Measurements from ENCODE around the gene FAM234B.

- TF ChIP-seq CTCF (conservative IDR thresholded peaks at IDR 0.05; ENCODE audit: low read depth in 2 of 2), result no peak
- TF ChIP-seq POLR2AphosphoS5 (IDR thresholded peaks at IDR 0.05; ENCODE audit: low read depth), result no peak
- no peak for TF ChIP-seq EZH2 (IDR thresholded peaks at IDR 0.05; ENCODE audit: low read depth, unreplicated experiment)
- TF ChIP-seq CREB1 (CRISPR knock-in tag; IDR thresholded peaks at IDR 0.05; ENCODE audit: low read depth), result no peak
- TF ChIP-seq, protein P1, sequence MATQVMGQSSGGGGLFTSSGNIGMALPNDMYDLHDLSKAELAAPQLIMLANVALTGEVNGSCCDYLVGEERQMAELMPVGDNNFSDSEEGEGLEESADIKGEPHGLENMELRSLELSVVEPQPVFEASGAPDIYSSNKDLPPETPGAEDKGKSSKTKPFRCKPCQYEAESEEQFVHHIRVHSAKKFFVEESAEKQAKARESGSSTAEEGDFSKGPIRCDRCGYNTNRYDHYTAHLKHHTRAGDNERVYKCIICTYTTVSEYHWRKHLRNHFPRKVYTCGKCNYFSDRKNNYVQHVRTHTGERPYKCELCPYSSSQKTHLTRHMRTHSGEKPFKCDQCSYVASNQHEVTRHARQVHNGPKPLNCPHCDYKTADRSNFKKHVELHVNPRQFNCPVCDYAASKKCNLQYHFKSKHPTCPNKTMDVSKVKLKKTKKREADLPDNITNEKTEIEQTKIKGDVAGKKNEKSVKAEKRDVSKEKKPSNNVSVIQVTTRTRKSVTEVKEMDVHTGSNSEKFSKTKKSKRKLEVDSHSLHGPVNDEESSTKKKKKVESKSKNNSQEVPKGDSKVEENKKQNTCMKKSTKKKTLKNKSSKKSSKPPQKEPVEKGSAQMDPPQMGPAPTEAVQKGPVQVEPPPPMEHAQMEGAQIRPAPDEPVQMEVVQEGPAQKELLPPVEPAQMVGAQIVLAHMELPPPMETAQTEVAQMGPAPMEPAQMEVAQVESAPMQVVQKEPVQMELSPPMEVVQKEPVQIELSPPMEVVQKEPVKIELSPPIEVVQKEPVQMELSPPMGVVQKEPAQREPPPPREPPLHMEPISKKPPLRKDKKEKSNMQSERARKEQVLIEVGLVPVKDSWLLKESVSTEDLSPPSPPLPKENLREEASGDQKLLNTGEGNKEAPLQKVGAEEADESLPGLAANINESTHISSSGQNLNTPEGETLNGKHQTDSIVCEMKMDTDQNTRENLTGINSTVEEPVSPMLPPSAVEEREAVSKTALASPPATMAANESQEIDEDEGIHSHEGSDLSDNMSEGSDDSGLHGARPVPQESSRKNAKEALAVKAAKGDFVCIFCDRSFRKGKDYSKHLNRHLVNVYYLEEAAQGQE (IDR thresholded peaks at IDR 0.05; ENCODE audit: unreplicated experiment), result no peak
Measured at GRCh38 chr12:13091832-13092231, 47.7 kb downstream of the FAM234B start.

Data from GM23338 (cell line).